ENCODE results near the gene BMPR1A.

DNA sequence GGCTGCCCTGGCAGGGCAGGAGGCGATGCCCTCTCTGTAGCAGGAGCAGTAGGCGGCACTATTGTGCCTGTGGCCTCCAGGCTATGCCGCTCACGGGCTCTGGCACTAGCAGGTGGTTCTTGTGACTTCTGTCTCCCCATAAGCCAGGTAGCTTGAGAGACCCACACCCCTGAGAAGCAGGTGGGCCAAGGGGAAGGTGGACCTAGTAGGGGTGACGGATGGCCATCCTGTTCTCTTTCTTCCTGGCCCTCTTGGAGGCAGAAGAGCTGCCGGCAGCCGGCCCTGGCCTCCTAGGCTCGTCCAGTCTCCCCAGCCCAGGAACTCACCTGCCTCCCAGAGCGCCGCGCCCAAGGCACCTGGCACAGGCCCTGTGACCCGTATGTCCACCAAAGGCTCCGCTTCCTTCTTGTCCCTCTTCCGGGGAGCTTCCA is 185.6 kb downstream of the BMPR1A start:
- no peak for TF ChIP-seq SP1 (IDR thresholded peaks at IDR 0.05)
- TF ChIP-seq BHLHE40 (IDR thresholded peaks at IDR 0.05; ENCODE audit: borderline replicate concordance) = no peak
- TF ChIP-seq FOXK2 (IDR thresholded peaks at IDR 0.05) = no peak
- no peak for TF ChIP-seq TARDBP (IDR thresholded peaks at IDR 0.05)
- TF ChIP-seq NFRKB (IDR thresholded peaks at IDR 0.05) = no peak
- TF ChIP-seq L3MBTL2 (conservative IDR thresholded peaks at IDR 0.05) = no peak
- TF ChIP-seq SUZ12 (IDR thresholded peaks at IDR 0.05) = no peak
- TF ChIP-seq FOXM1 (IDR thresholded peaks at IDR 0.05; ENCODE audit: borderline replicate concordance) = no peak
- TF ChIP-seq ZNF384 (IDR thresholded peaks at IDR 0.05) = no peak
- no peak for TF ChIP-seq ELF4 (IDR thresholded peaks at IDR 0.05)
- no peak for TF ChIP-seq FOXA1 (IDR thresholded peaks at IDR 0.05)
- TF ChIP-seq HDGF (IDR thresholded peaks at IDR 0.05; ENCODE audit: borderline replicate concordance) = no peak
- no peak for TF ChIP-seq ARNT (IDR thresholded peaks at IDR 0.05)
